ENCODE results near the gene FICD.

- TF ChIP-seq CTCF (IDR thresholded peaks at IDR 0.05), result no peak
- no peak for TF ChIP-seq POLR2AphosphoS5 (IDR thresholded peaks at IDR 0.05)
Measured at GRCh38 chr12:108518101-108518715, 3.1 kb downstream of the FICD start.

Data from upper lobe of left lung (tissue), 4 donors.